Fibroblast of lung (primary cell): Measurements from ENCODE around the gene COL15A1. TPM values are rescaled to one million over a fixed set of nuclear protein-coding genes. Genes with fewer than 3 reads are reported as not detected.
"Not testable (repeated sequence)": the region's sequence is repeated elsewhere in the genome, so short reads cannot be mapped to it uniquely, and the experiment has no call there.

Source experiments
- DNase-seq, 2 donors: peaks; one replicate each; pipeline versions ENCODE4 v3.0.0 to v3.0.0-alpha.2; 2010; ENCODE audit warnings: low read depth in 2 of 2
- H2AFZ ChIP-seq: 2 replicates; pipeline ENCODE4 v1.5.1; 2012; ENCODE audit warnings: low read length, control low read depth, inconsistent platforms
- H3K27ac ChIP-seq: 2 replicates; pipeline ENCODE4 v1.5.1; 2011; ENCODE audit warnings: low read length, control low read depth; ENCODE audit not compliant: insufficient read depth
- H3K27me3 ChIP-seq: 2 replicates; pipeline ENCODE4 v1.5.1; 2011; ENCODE audit warnings: mild to moderate bottlenecking, low read length; ENCODE audit not compliant: control insufficient read depth, insufficient read depth
- H3K36me3 ChIP-seq: 2 replicates; pipeline ENCODE4 v1.5.1; 2011; ENCODE audit warnings: low read length; ENCODE audit not compliant: control insufficient read depth, insufficient read depth
- H3K4me1 ChIP-seq: 2 replicates; pipeline ENCODE4 v1.5.1; 2011; ENCODE audit warnings: low read length; ENCODE audit not compliant: control insufficient read depth, insufficient read depth; ENCODE audit errors: extremely low read depth
- H3K4me2 ChIP-seq: 2 replicates; pipeline ENCODE4 v1.5.1; 2011; ENCODE audit warnings: low read length, control low read depth; ENCODE audit not compliant: insufficient read depth; ENCODE audit errors: extremely low read depth
- H3K4me3 ChIP-seq, 4 experiments: fragments of 200-600 bp in 1 of 4; sonication (generic) in 1 of 4; replicated peaks in 1 of 4; 2 replicates each; pipeline ENCODE4 v1.5.1; 2011 to 2016; ENCODE audit warnings: low read length in 4 of 4, low read depth in 3 of 4, mild to moderate bottlenecking in 3 of 4, control low read depth in 2 of 4, inconsistent platforms in 1 of 4, mixed read lengths in 1 of 4; ENCODE audit not compliant: insufficient read depth in 1 of 4; ENCODE audit errors: control extremely low read depth in 1 of 4
- H3K79me2 ChIP-seq: 2 replicates; pipeline ENCODE4 v1.5.1; 2012; ENCODE audit warnings: mild to moderate bottlenecking, low read length, inconsistent platforms; ENCODE audit not compliant: control insufficient read depth, insufficient read depth
- H3K9ac ChIP-seq: 2 replicates; pipeline ENCODE4 v1.5.1; 2011; ENCODE audit warnings: mild to moderate bottlenecking, low read length, control low read depth; ENCODE audit not compliant: insufficient read depth
- H3K9me3 ChIP-seq: 2 replicates; pipeline ENCODE4 v1.5.1; 2012; ENCODE audit warnings: low read depth, low read length; ENCODE audit not compliant: control insufficient read depth, insufficient read depth
- H4K20me1 ChIP-seq: 2 replicates; pipeline ENCODE4 v1.5.1; 2011; ENCODE audit warnings: low read length; ENCODE audit not compliant: control insufficient read depth, insufficient read depth; ENCODE audit errors: extremely low read depth
- EZH2 ChIP-seq: IDR thresholded peaks from 2 replicates; pipeline ENCODE4 v1.5.1; 2012; ENCODE audit warnings: low read length, control low read depth, mild to moderate bottlenecking; ENCODE audit errors: missing control alignments
- polyA plus RNA-seq, 2 donors: library from polyadenylated mRNA; depleted of rRNA in 1 of 2; stranded (reverse) in 1 of 2; unstranded in 1 of 2; fragments of >200 nt; gene quantifications; 2 replicates each; pipeline ENCODE4 v1.2.1, GENCODE V29; 2011 to 2012; ENCODE audit warnings: missing spikeins in 1 of 2
- total RNA-seq: library from RNA; depleted of rRNA; stranded (reverse); fragments of >200 nt; gene quantifications from 2 replicates; pipeline ENCODE4 v1.2.1, GENCODE V29; 2014
- TF ChIP-seq, protein P1 (sequence below), 2 donors: IDR thresholded peaks in 1 of 2; conservative IDR thresholded peaks in 1 of 2; 1 replicate in 1 of 2; 2 replicates in 1 of 2; pipeline ENCODE4 v1.5.1; 2011 to 2012; ENCODE audit warnings: low read length in 2 of 2, control low read depth in 1 of 2, inconsistent platforms in 1 of 2, low read depth in 1 of 2, mild to moderate bottlenecking in 1 of 2

Gene COL15A1
- total and polyA plus RNA-seq, 2 donors (not counting 1 experiment from before 2014, with no cell fraction given): 13.3 to 41.0 TPM

DNA sequence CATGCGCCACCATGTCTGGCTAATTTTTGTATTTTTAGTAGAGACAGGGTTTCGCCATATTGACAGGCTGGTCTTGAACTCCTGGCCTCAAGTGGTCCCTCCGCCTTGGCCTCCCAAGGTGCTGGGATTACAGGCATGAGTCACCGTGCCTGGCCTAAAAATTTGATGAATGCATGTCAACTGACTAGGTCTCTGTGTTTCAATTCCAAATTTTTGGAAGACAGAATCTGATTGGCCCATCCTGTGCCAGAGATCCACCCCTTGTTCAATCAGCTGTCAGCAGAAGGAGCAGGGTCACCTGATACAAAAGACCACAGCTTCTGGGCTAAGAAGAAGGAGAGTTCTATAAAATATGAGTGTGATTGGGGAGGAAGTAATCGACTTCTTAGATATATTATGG, 43.5 kb upstream of the COL15A1 start:
- Histone ChIP-seq H3K79me2 (no peaks in the 10 kb centered on the region), H2AFZ (no peak overlapping the region), H4K20me1 (no peaks in the 10 kb centered on the region), H3K4me3 (no peak overlapping the region), H3K36me3 (no peaks in the 10 kb centered on the region), H3K9me3 (no peaks in the 10 kb centered on the region), H3K27ac (no peak overlapping the region), H3K27me3 (no peaks in the 10 kb centered on the region), H3K9ac (no peak overlapping the region), H3K4me2 (no peak overlapping the region), H3K4me1 (peaks cover 7% of the 10 kb centered on the region)
- no peak for DNase-seq
- TF ChIP-seq, protein P1, sequence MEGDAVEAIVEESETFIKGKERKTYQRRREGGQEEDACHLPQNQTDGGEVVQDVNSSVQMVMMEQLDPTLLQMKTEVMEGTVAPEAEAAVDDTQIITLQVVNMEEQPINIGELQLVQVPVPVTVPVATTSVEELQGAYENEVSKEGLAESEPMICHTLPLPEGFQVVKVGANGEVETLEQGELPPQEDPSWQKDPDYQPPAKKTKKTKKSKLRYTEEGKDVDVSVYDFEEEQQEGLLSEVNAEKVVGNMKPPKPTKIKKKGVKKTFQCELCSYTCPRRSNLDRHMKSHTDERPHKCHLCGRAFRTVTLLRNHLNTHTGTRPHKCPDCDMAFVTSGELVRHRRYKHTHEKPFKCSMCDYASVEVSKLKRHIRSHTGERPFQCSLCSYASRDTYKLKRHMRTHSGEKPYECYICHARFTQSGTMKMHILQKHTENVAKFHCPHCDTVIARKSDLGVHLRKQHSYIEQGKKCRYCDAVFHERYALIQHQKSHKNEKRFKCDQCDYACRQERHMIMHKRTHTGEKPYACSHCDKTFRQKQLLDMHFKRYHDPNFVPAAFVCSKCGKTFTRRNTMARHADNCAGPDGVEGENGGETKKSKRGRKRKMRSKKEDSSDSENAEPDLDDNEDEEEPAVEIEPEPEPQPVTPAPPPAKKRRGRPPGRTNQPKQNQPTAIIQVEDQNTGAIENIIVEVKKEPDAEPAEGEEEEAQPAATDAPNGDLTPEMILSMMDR (conservative IDR thresholded peaks at IDR 0.05 in 1 of 2, IDR thresholded peaks at IDR 0.05 in 1 of 2; ENCODE audit: low read depth in 1 of 2, low read length in 2 of 2): no peak
- TF ChIP-seq EZH2: no peak

DNA sequence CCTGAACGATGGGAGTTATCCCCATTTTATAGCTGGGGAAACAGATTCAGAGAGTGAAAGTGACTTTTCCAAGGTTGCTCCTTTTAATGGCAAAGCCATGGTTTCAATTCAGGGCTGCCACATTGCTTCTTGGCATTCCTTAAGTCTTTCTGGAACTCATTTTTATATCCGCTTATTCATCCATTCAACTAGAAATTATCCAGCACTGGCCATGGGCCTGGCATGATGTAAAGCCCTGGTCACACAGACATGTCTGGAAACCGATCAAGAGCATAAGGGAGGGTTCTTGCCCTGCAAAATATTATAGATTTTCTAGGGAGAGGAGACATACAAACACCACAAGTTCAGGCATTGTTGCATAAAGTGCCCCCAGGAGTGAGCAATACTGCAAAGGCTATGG, 43.0 kb upstream of the COL15A1 start:
- no peak overlapping the region for H3K27ac ChIP-seq
- no peak overlapping the region for H2AFZ ChIP-seq
- H3K27me3 ChIP-seq: no peaks in the 10 kb centered on the region
- H3K36me3 ChIP-seq: no peaks in the 10 kb centered on the region
- no peak overlapping the region for H3K4me2 ChIP-seq
- H3K4me3 ChIP-seq: no peak overlapping the region
- H3K9me3 ChIP-seq: no peaks in the 10 kb centered on the region
- DNase-seq: no peak
- H3K4me1 ChIP-seq: peaks cover 7% of the 10 kb centered on the region
- no peaks in the 10 kb centered on the region for H4K20me1 ChIP-seq
- H3K9ac ChIP-seq: no peak overlapping the region
- no peaks in the 10 kb centered on the region for H3K79me2 ChIP-seq
- TF ChIP-seq, protein P1 (conservative IDR thresholded peaks at IDR 0.05 in 1 of 2, IDR thresholded peaks at IDR 0.05 in 1 of 2; ENCODE audit: low read depth in 1 of 2, low read length in 2 of 2): no peak
- no peak for TF ChIP-seq EZH2

DNA sequence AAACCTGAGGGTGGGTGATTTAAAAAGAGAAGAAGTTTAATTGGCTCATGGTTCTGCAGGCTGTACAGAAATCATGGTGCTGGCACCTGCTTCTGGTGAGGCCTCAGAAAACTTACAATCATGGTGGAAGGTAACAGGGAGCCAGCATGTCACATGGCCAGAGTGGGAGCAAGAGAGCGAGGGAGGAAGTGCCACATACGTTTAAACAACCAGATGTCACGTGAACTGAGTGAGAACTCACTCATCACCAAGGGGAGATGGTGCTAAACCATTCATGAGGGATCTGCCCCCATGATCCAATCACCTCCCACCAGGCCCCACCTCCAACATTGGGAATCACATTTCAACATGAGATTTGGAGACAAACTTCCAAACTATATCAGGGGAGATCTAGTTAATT, 41.9 kb upstream of the COL15A1 start:
- H3K36me3 ChIP-seq, H3K9me3 ChIP-seq, H3K27ac ChIP-seq, H4K20me1 ChIP-seq, H2AFZ ChIP-seq, H3K27me3 ChIP-seq, H3K4me2 ChIP-seq, DNase-seq, H3K79me2 ChIP-seq, H3K9ac ChIP-seq, H3K4me3 ChIP-seq: not testable (repeated sequence)
- peaks cover 12% of the 10 kb centered on the region for H3K4me1 ChIP-seq
